GM21515 (cell line): ENCODE results near the gene RGS9.
"Not testable (repeated sequence)": the region's sequence is repeated elsewhere in the genome, so short reads cannot be mapped to it uniquely, and the experiment has no call there.

Source experiments
- ATAC-seq: cut with Tn5 transposase; IDR thresholded peaks from one replicate; pipeline ENCODE4 v1.9.1; 2021; ENCODE audit not compliant: unreplicated experiment

Gene RGS9

GRCh38 chr17:65180752-65181236 lies 43.6 kb downstream of the RGS9 start:
- not testable (repeated sequence) for ATAC-seq

- peak; percentile 56 for ATAC-seq
These were observed 44.3 kb downstream of the RGS9 start for GRCh38 chr17:65181237-65182061.

GRCh38 chr17:65182233-65182632 lies 45.1 kb downstream of the RGS9 start:
- ATAC-seq = peak; percentile 43

GRCh38 chr17:65183736-65184135 lies 46.6 kb downstream of the RGS9 start:
- no peak for ATAC-seq

GRCh38 chr17:65184235-65184959 lies 47.2 kb downstream of the RGS9 start:
- no peak for ATAC-seq

GRCh38 chr17:65185062-65185461 lies 47.9 kb downstream of the RGS9 start:
- ATAC-seq = no peak

DNA sequence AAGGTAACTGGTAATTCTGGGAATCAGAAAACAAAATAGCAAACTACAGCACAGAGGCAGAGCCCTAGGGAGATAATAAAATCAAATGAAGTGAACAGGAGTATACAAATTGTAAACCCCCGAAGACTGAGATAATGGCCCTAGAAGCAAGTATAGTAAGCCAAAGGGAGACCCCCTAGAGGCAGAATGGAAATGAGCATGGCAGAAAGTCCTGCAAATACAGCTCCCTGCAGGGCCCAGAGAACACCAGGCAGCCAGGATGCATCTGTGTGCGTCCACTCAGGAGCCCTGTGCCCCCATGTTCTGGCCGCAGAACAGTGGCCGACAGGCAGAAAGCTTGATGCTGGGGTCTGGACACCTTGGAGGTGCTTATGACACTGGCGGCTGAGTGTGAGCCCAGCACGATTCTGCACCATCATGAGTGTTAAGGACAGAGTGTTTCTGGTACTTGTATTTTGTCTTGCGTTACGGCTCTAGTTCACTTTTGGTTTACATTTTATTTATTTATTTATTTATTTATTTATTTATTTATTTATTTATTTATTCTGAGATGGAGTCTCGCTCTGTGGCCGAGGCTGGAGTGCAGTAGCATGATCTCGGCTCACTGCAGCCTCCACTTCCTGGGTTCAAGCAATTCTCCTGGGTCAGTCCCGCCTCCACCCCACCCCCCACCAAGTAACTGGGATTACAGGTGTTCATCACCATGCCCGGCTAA lies 48.7 kb downstream of the RGS9 start:
- no peak for ATAC-seq

GRCh38 chr17:65190467-65191097 lies 53.4 kb downstream of the RGS9 start:
- ATAC-seq = no peak

GRCh38 chr17:65191811-65192740 lies 54.9 kb downstream of the RGS9 start:
- no peak for ATAC-seq

- ATAC-seq = no peak
These were observed 56.1 kb downstream of the RGS9 start for GRCh38 chr17:65193305-65193704.

DNA sequence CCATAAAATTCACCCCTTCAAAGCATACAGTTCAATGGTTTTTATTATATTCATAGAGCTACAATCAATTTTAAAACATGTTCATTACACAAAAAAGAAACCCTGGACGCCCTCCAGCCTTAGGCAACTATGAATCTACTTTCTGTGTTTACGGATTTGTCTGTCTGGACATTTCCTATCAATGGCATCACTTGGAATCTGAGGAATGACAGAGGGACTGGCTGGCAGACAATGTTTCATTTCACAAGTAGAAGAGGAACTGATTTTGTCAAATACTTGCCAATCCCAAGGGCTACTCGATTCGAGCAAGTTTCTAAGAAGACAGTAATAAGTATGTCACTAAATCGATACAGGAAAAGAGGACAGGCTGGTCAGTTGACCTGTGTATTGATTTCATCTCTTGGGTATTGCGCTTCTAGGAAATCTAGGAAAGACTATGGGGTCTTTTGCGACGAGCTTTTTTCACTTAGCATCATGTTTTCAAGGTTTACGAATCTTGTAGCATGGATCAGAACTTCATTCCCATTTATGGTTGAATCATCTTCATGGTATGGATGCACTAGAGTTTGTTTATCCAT lies 56.6 kb downstream of the RGS9 start:
- no peak for ATAC-seq

- ATAC-seq = no peak
These were observed 57.6 kb downstream of the RGS9 start for GRCh38 chr17:65194670-65195334.

- ATAC-seq = no peak
These were observed 58.5 kb downstream of the RGS9 start for GRCh38 chr17:65195716-65196115.

GRCh38 chr17:65196617-65197016 lies 59.4 kb downstream of the RGS9 start:
- ATAC-seq = no peak

GRCh38 chr17:65197201-65197600 lies 60.0 kb downstream of the RGS9 start:
- ATAC-seq = no peak

- ATAC-seq = no peak
These were observed 61.6 kb downstream of the RGS9 start for GRCh38 chr17:65198653-65199382.

- ATAC-seq = no peak
These were observed 64.2 kb downstream of the RGS9 start for GRCh38 chr17:65201331-65201730.

GRCh38 chr17:65202844-65203571 lies 65.8 kb downstream of the RGS9 start:
- no peak for ATAC-seq
